GM23338 (cell line): ENCODE results near the gene ASIC5. TPM values are rescaled to one million over a fixed set of nuclear protein-coding genes. Genes with fewer than 3 reads are reported as not detected.

Source experiments
- ATAC-seq: fragments of 200-7000 bp; cut with Tn5 transposase; 3 replicates; pipeline ENCODE4 v1.9.1; 2020
- DNase-seq: peaks from one replicate; pipeline ENCODE4 v3.0.0-alpha.2; 2015; ENCODE audit warnings: low spot score
- H2AFZ ChIP-seq: fragments of 200-600 bp; sonication (generic); 2 replicates; pipeline ENCODE4 v1.8.0; 2016; ENCODE audit warnings: antibody characterized with exemption, mild to moderate bottlenecking, moderate library complexity
- H3F3A ChIP-seq: fragments of 200-600 bp; sonication (generic); replicated peaks from 2 replicates; pipeline ENCODE4 v1.8.0; 2017; ENCODE audit warnings: antibody characterized with exemption, mixed run types, low read depth
- H3K27ac ChIP-seq: fragments of 200-600 bp; sonication (generic); 2 replicates; pipeline ENCODE4 v1.6.1; 2016; ENCODE audit warnings: low read depth
- H3K27me3 ChIP-seq: fragments of 200-600 bp; sonication (generic); 2 replicates; pipeline ENCODE4 v1.8.0; 2016; ENCODE audit warnings: mild to moderate bottlenecking, mixed run types, moderate library complexity; ENCODE audit not compliant: insufficient read depth
- H3K36me3 ChIP-seq: fragments of 200-600 bp; sonication (generic); 2 replicates; pipeline ENCODE4 v1.8.0; 2016; ENCODE audit warnings: mild to moderate bottlenecking; ENCODE audit not compliant: insufficient read depth
- H3K4me1 ChIP-seq: fragments of 200-600 bp; sonication (generic); 2 replicates; pipeline ENCODE4 v1.8.0; 2016; ENCODE audit warnings: mild to moderate bottlenecking, moderate library complexity; ENCODE audit not compliant: insufficient read depth
- H3K4me2 ChIP-seq: fragments of 200-600 bp; sonication (generic); 2 replicates; pipeline ENCODE4 v1.7.1; 2017; ENCODE audit warnings: mixed run types
- H3K4me3 ChIP-seq: fragments of 200-600 bp; sonication (generic); 2 replicates; pipeline ENCODE4 v1.6.1; 2016; ENCODE audit warnings: mixed run types
- H3K79me2 ChIP-seq: fragments of 200-600 bp; sonication (generic); replicated peaks from 2 replicates; pipeline ENCODE4 v1.8.0; 2017; ENCODE audit warnings: mild to moderate bottlenecking; ENCODE audit not compliant: insufficient read depth
- H3K9me2 ChIP-seq: fragments of 200-600 bp; sonication (generic); 2 replicates; pipeline ENCODE4 v1.8.0; 2017; ENCODE audit not compliant: insufficient read depth
- H4K20me1 ChIP-seq: fragments of 200-600 bp; sonication (generic); replicated peaks from 2 replicates; pipeline ENCODE4 v1.8.0; 2017; ENCODE audit warnings: mild to moderate bottlenecking; ENCODE audit not compliant: insufficient read depth
- H3K27ac Mint-ChIP-seq: 2 replicates; pipeline ENCODE4 v1.8.0; 2020; ENCODE audit warnings: inconsistent platforms, mild to moderate bottlenecking, moderate library complexity, mixed read lengths
- H3K27me3 Mint-ChIP-seq: 3 replicates; pipeline ENCODE4 v1.8.0; 2022; ENCODE audit warnings: low read depth, mild to moderate bottlenecking, moderate library complexity, mixed read lengths, inconsistent platforms; ENCODE audit not compliant: insufficient read depth, poor library complexity
- H3K36me3 Mint-ChIP-seq: 3 replicates; pipeline ENCODE4 v1.8.0; 2021; ENCODE audit warnings: low read depth, mild to moderate bottlenecking, inconsistent platforms, moderate library complexity, mixed read lengths
- H3K4me1 Mint-ChIP-seq: 3 replicates; pipeline ENCODE4 v1.8.0; 2020; ENCODE audit warnings: mild to moderate bottlenecking, inconsistent platforms, mixed read lengths
- H3K4me3 Mint-ChIP-seq: 3 replicates; pipeline ENCODE4 v1.8.0; 2021; ENCODE audit warnings: moderate library complexity, mild to moderate bottlenecking, inconsistent platforms, mixed read lengths
- H3K9me3 Mint-ChIP-seq: 3 replicates; pipeline ENCODE4 v1.8.0; 2020; ENCODE audit warnings: moderate library complexity, mild to moderate bottlenecking, inconsistent platforms, mixed read lengths
- CTCF ChIP-seq, 2 experiments: fragments of 200-600 bp in 1 of 2; sonication (generic) in 1 of 2; conservative IDR thresholded peaks; 2 replicates each; pipeline versions ENCODE4 v1.5.1 to v1.6.1; 2016 to 2017; ENCODE audit warnings: antibody characterized with exemption in 2 of 2, low read depth in 2 of 2, mild to moderate bottlenecking in 2 of 2, moderate library complexity in 1 of 2
- EZH2 ChIP-seq: fragments of 200-600 bp; sonication (generic); IDR thresholded peaks from one replicate; pipeline ENCODE4 v1.8.0; 2017; ENCODE audit warnings: antibody characterized with exemption, mild to moderate bottlenecking, low read depth; ENCODE audit not compliant: unreplicated experiment
- NANOG ChIP-seq: IDR thresholded peaks from 2 replicates; pipeline ENCODE4 v1.6.1; 2016; ENCODE audit warnings: antibody characterized with exemption, borderline replicate concordance
- REST ChIP-seq: IDR thresholded peaks from one replicate; pipeline ENCODE4 v1.6.1; 2018; ENCODE audit warnings: antibody characterized with exemption; ENCODE audit not compliant: unreplicated experiment
- ZNF114 ChIP-seq: fragments of 250-450 bp; sonication (Bioruptor Pico); IDR thresholded peaks from 2 replicates; pipeline ENCODE4 v1.5.0; 2020; ENCODE audit warnings: mild to moderate bottlenecking, moderate library complexity
- ZNF331 ChIP-seq: fragments of 250-450 bp; sonication (Bioruptor Pico); IDR thresholded peaks from 2 replicates; pipeline ENCODE4 v1.5.0; 2020; ENCODE audit warnings: low read depth, mild to moderate bottlenecking, moderate library complexity
- ZNF462 ChIP-seq: fragments of 250-450 bp; sonication (Bioruptor Pico); IDR thresholded peaks from 2 replicates; pipeline ENCODE4 v1.5.0; 2020; ENCODE audit warnings: mild to moderate bottlenecking, moderate library complexity
- polyA plus RNA-seq: library from polyadenylated mRNA; unstranded; fragments of >200 nt; fragmentation: Nextera tagmentation; extraction: Ambion mirVana; gene quantifications from 2 replicates; pipeline ENCODE4 v1.2.1, GENCODE V29; 2016
- total RNA-seq: library from RNA; depleted of rRNA; stranded (reverse); fragments of >200 nt; shearing (Covaris generic); gene quantifications from 2 replicates; pipeline ENCODE4 v1.2.3, GENCODE V29; 2014
- TF ChIP-seq, protein P1 (sequence below): IDR thresholded peaks from 2 replicates; pipeline ENCODE4 v1.6.1; 2016; ENCODE audit warnings: antibody characterized with exemption

The ASIC5 gene
- total and polyA plus RNA-seq, 2 experiments from 2014 or later = not detected

- no peak for TF ChIP-seq ZNF462
- TF ChIP-seq ZNF114 (CRISPR knock-in tag) = no peak
- TF ChIP-seq EZH2 = no peak
- TF ChIP-seq REST = no peak
- no peak for TF ChIP-seq NANOG
- TF ChIP-seq ZNF331 (CRISPR knock-in tag) = no peak
These were observed 37.4 kb downstream of the ASIC5 start (continued) for GRCh38 chr4:155828628-155829027.

DNA sequence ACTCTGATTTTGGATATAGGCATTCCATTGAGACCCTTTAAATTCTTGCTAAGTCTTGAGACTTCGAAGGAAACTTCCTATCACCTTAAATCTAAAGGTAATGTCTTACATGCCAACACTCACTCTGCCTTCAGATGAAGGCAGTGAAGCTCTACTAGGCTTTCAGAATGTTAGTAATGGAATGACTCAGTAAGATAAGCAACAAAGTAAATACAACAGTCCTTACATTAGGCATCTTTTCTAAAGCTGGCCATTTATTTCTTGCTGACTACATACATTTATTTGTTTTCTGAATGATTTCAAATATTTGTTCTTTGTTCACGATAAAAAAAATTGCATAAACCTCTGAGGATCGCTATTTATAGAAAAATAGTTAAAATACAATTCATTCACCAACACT lies 43.5 kb downstream of the ASIC5 start:
- H3K27ac Mint-ChIP-seq = no peak overlapping the region
- ATAC-seq = no peak
- H3K4me2 ChIP-seq = no peak overlapping the region
- no peak for TF ChIP-seq CTCF (conservative IDR thresholded peaks at IDR 0.05; ENCODE audit: low read depth in 2 of 2)
- no peak for TF ChIP-seq ZNF331 (CRISPR knock-in tag)
- TF ChIP-seq EZH2 = no peak
- TF ChIP-seq, protein P1, sequence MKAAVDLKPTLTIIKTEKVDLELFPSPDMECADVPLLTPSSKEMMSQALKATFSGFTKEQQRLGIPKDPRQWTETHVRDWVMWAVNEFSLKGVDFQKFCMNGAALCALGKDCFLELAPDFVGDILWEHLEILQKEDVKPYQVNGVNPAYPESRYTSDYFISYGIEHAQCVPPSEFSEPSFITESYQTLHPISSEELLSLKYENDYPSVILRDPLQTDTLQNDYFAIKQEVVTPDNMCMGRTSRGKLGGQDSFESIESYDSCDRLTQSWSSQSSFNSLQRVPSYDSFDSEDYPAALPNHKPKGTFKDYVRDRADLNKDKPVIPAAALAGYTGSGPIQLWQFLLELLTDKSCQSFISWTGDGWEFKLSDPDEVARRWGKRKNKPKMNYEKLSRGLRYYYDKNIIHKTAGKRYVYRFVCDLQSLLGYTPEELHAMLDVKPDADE = no peak

More for the DNA sequence above, 43.5 kb downstream of the ASIC5 start:
- no peak for DNase-seq
- H3K4me3 Mint-ChIP-seq = no peak overlapping the region
- Histone ChIP-seq H3K9me2 (no peaks in the 10 kb centered on the region), H2AFZ (no peak overlapping the region), H3K4me3 (no peak overlapping the region), H3K36me3 (no peaks in the 10 kb centered on the region), H4K20me1 (no peaks in the 10 kb centered on the region), H3F3A (no peaks in the 10 kb centered on the region), H3K27me3 (no peaks in the 10 kb centered on the region), H3K4me1 (no peaks in the 10 kb centered on the region), H3K79me2 (no peaks in the 10 kb centered on the region), H3K27ac (no peak overlapping the region)
- H3K4me1 Mint-ChIP-seq = peaks cover 13% of the 10 kb centered on the region
- peaks cover 5% of the 10 kb centered on the region for H3K27me3 Mint-ChIP-seq
- no peaks in the 10 kb centered on the region for H3K36me3 Mint-ChIP-seq
- H3K9me3 Mint-ChIP-seq = no peaks in the 10 kb centered on the region
